Measurements from ENCODE around the gene BUD23. TPM values are rescaled to one million over a fixed set of nuclear protein-coding genes. Genes with fewer than 3 reads are reported as not detected.
"Not testable (repeated sequence)": the region's sequence is repeated elsewhere in the genome, so short reads cannot be mapped to it uniquely, and the experiment has no call there.

BUD23 gene
- total and polyA plus RNA-seq, 7 donors: 34.2 to 86.8 (median 37.1) TPM

GRCh38 chr7:73718438-73718881, 35.1 kb downstream of the BUD23 start:
- 28 to 30% methylated on average over 9 of the region's 9 CpGs for WGBS, 2 donors

GRCh38 chr7:73718905-73719805, 35.8 kb downstream of the BUD23 start, which contains the start of gene STX1A:
Gene STX1A, minus strand, starts transcription at chr7:73719669. Its CDS starts 38 bp downstream, at chr7:73719631.
- Histone ChIP-seq H3K36me3 (no peaks in the 10 kb centered on the region), H3K27ac (peak within 1 kb of the TSS; percentile 65 to 85 (median 76)), H3K27me3 (no peaks in the 10 kb centered on the region), H3K9me3 (no peaks in the 10 kb centered on the region), H3K4me3 (peak within 1 kb of the TSS; percentile 58 to 97 (median 86)), H3K4me1 (peaks cover 0 to 60% (median 43%) of the 10 kb centered on the region in 4 donors)
- TF ChIP-seq CTCF (IDR thresholded peaks at IDR 0.05) (no peak), POLR2AphosphoS5 (IDR thresholded peaks at IDR 0.05) (peak; percentile 59 to 70 (median 62)), EP300 (IDR thresholded peaks at IDR 0.05) (no peak), POLR2A (IDR thresholded peaks at IDR 0.05) (no peak)
- peak; percentile 84 for DNase-seq
- intact Hi-C loops (cut with DNase I): loop anchor here (2.0 to 5.0 kb wide), 3 partner anchors 20 to 52 kb away; partner anchors contain the start of genes ABHD11, BUD23, DNAJC30 and VPS37D
- 1 to 2% methylated on average over 96 of the region's 96 CpGs for WGBS, 2 donors

More at GRCh38 chr7:73718438-73718881, 35.1 kb downstream of the BUD23 start:
- DNase-seq: no peak
- Histone ChIP-seq H3K36me3 (no peaks in the 10 kb centered on the region), H3K27ac (peak overlapping the region; percentile 67 to 85 (median 76)), H3K4me3 (peak overlapping the region; percentile 58 to 97 (median 86)), H3K9me3 (no peaks in the 10 kb centered on the region), H3K27me3 (no peaks in the 10 kb centered on the region), H3K4me1 (peaks cover 0 to 60% (median 43%) of the 10 kb centered on the region in 4 donors)
- TF ChIP-seq CTCF (IDR thresholded peaks at IDR 0.05) (no peak), EP300 (IDR thresholded peaks at IDR 0.05) (no peak), POLR2AphosphoS5 (IDR thresholded peaks at IDR 0.05) (no peak), POLR2A (IDR thresholded peaks at IDR 0.05) (no peak)
- intact Hi-C loops (cut with DNase I): loop anchor here (2.0 to 5.0 kb wide), 3 partner anchors 20 to 51 kb away; partner anchors contain the start of genes ABHD11, BUD23, DNAJC30 and VPS37D

GRCh38 chr7:73719806-73720169, 36.4 kb downstream of the BUD23 start:
- Histone ChIP-seq H3K4me3 (peak overlapping the region; percentile 21 to 97 (median 86)), H3K27ac (peak overlapping the region; percentile 31 to 85 (median 72)), H3K27me3 (no peaks in the 10 kb centered on the region), H3K4me1 (peaks cover 0 to 60% (median 43%) of the 10 kb centered on the region in 4 donors), H3K9me3 (no peaks in the 10 kb centered on the region), H3K36me3 (no peaks in the 10 kb centered on the region)
- DNase-seq: no peak
- intact Hi-C loops (cut with DNase I): loop anchor here (2.0 to 5.0 kb wide), 3 partner anchors 19 to 52 kb away; partner anchors contain the start of genes ABHD11, BUD23, DNAJC30 and VPS37D
- 6 to 12% methylated on average over 16 of the region's 16 CpGs for WGBS, 2 donors
- no peak for TF ChIP-seq POLR2AphosphoS5 (IDR thresholded peaks at IDR 0.05)
- TF ChIP-seq POLR2A (IDR thresholded peaks at IDR 0.05): no peak
- TF ChIP-seq EP300 (IDR thresholded peaks at IDR 0.05): no peak
- no peak for TF ChIP-seq CTCF (IDR thresholded peaks at IDR 0.05)

- DNase-seq; H3K4me3 ChIP-seq; H3K27me3 ChIP-seq; intact Hi-C loops (cut with DNase I); H3K9me3 ChIP-seq; H3K36me3 ChIP-seq: not testable (repeated sequence)
- H3K27ac ChIP-seq: peak overlapping the region; percentile 31 to 83 (median 64)
- WGBS, 2 donors: 92 to 95% methylated on average over 9 of the region's 9 CpGs
- H3K4me1 ChIP-seq: peaks cover 0 to 55% (median 41%) of the 10 kb centered on the region in 4 donors
Observed at GRCh38 chr7:73720443-73720842, 37.0 kb downstream of the BUD23 start.

GRCh38 chr7:73721377-73721817, 38.0 kb downstream of the BUD23 start:
- Histone ChIP-seq H3K4me3 (no peak overlapping the region), H3K27ac (peak overlapping the region; percentile 47 to 67 (median 60)), H3K9me3 (no peaks in the 10 kb centered on the region), H3K4me1 (peaks cover 0 to 46% (median 31%) of the 10 kb centered on the region in 4 donors), H3K27me3 (peaks cover 0 to 5% (median 0%) of the 10 kb centered on the region in 3 donors), H3K36me3 (no peaks in the 10 kb centered on the region)
- TF ChIP-seq CTCF (IDR thresholded peaks at IDR 0.05) (no peak), POLR2AphosphoS5 (IDR thresholded peaks at IDR 0.05) (peak in 1 of 4 donors; percentile 7), EP300 (IDR thresholded peaks at IDR 0.05) (no peak), POLR2A (IDR thresholded peaks at IDR 0.05) (no peak)
- peak; percentile 89 for DNase-seq
- WGBS, 2 donors: 24 to 55% methylated on average over 3 of the region's 3 CpGs
- intact Hi-C loops (cut with DNase I): no loop called here

- Histone ChIP-seq H3K4me1 (peaks cover 0 to 38% (median 23%) of the 10 kb centered on the region in 4 donors), H3K27ac (peak overlapping the region in 3 of 4 donors; percentile 55 to 67 (median 65))
- H3K4me3 ChIP-seq; intact Hi-C loops (cut with DNase I); H3K27me3 ChIP-seq; H3K9me3 ChIP-seq; DNase-seq; H3K36me3 ChIP-seq: not testable (repeated sequence)
- 21 to 68% methylated on average over 4 of the region's 4 CpGs for WGBS, 2 donors
Observed at GRCh38 chr7:73722182-73722581, 38.8 kb downstream of the BUD23 start.
